ENCODE results near the gene THSD4. TPM values are rescaled to one million over a fixed set of nuclear protein-coding genes. Genes with fewer than 3 reads are reported as not detected.

THSD4 gene
- total RNA-seq, 1 donor from 2014 or later = 1.4 TPM

- Mint-ChIP-seq H3K36me3 (ENCODE audit: low read depth) (no peaks in the 10 kb centered on the region), H3K4me3 (no peak overlapping the region), H3K27me3 (ENCODE audit: low read depth) (peaks cover 3% of the 10 kb centered on the region), H3K4me1 (no peaks in the 10 kb centered on the region), H3K9me3 (peaks cover 3% of the 10 kb centered on the region), H3K27ac (ENCODE audit: unreplicated experiment) (no peak overlapping the region)
- DNase-seq (ENCODE audit: low read depth, low spot score) = no peak
- no peak for TF ChIP-seq CTCF (conservative IDR thresholded peaks at IDR 0.05)
These were observed 528.6 kb downstream of the THSD4 start for GRCh38 chr15:71643918-71644317.

GRCh38 chr15:71646767-71647486, 531.7 kb downstream of the THSD4 start:
- Mint-ChIP-seq H3K4me3 (no peak overlapping the region), H3K4me1 (no peaks in the 10 kb centered on the region), H3K27me3 (ENCODE audit: low read depth) (peaks cover 3% of the 10 kb centered on the region), H3K27ac (ENCODE audit: unreplicated experiment) (no peak overlapping the region), H3K9me3 (peaks cover under 1% of the 10 kb centered on the region), H3K36me3 (ENCODE audit: low read depth) (no peaks in the 10 kb centered on the region)
- no peak for TF ChIP-seq CTCF (conservative IDR thresholded peaks at IDR 0.05)
- no peak for DNase-seq (ENCODE audit: low read depth, low spot score)

- Mint-ChIP-seq H3K4me1 (no peaks in the 10 kb centered on the region), H3K27ac (ENCODE audit: unreplicated experiment) (no peak overlapping the region), H3K27me3 (ENCODE audit: low read depth) (peaks cover 4% of the 10 kb centered on the region), H3K4me3 (no peak overlapping the region), H3K9me3 (no peaks in the 10 kb centered on the region), H3K36me3 (ENCODE audit: low read depth) (no peaks in the 10 kb centered on the region)
- TF ChIP-seq CTCF (conservative IDR thresholded peaks at IDR 0.05) = no peak
- DNase-seq (ENCODE audit: low read depth, low spot score) = no peak
These were observed 532.2 kb downstream of the THSD4 start for GRCh38 chr15:71647487-71647808.

GRCh38 chr15:71648095-71648494, 532.8 kb downstream of the THSD4 start:
- Mint-ChIP-seq H3K27ac (ENCODE audit: unreplicated experiment) (no peak overlapping the region), H3K4me1 (no peaks in the 10 kb centered on the region), H3K36me3 (ENCODE audit: low read depth) (no peaks in the 10 kb centered on the region), H3K27me3 (ENCODE audit: low read depth) (peaks cover 4% of the 10 kb centered on the region), H3K9me3 (no peaks in the 10 kb centered on the region), H3K4me3 (no peak overlapping the region)
- no peak for TF ChIP-seq CTCF (conservative IDR thresholded peaks at IDR 0.05)
- DNase-seq (ENCODE audit: low read depth, low spot score) = no peak

- no peaks in the 10 kb centered on the region for H3K9me3 Mint-ChIP-seq
- TF ChIP-seq CTCF (conservative IDR thresholded peaks at IDR 0.05) = no peak
- H3K36me3 Mint-ChIP-seq (ENCODE audit: low read depth) = no peaks in the 10 kb centered on the region
- H3K4me3 Mint-ChIP-seq = no peak overlapping the region
- no peak overlapping the region for H3K27ac Mint-ChIP-seq (ENCODE audit: unreplicated experiment)
- DNase-seq (ENCODE audit: low read depth, low spot score) = no peak
- peaks cover 4% of the 10 kb centered on the region for H3K27me3 Mint-ChIP-seq (ENCODE audit: low read depth)
- no peaks in the 10 kb centered on the region for H3K4me1 Mint-ChIP-seq
These were observed 534.6 kb downstream of the THSD4 start for GRCh38 chr15:71649894-71650293.
